ENCODE measurements around the gene PUS1.
"Not testable (repeated sequence)": the region's sequence is repeated elsewhere in the genome, so short reads cannot be mapped to it uniquely, and the experiment has no call there.

The PUS1 gene

DNA sequence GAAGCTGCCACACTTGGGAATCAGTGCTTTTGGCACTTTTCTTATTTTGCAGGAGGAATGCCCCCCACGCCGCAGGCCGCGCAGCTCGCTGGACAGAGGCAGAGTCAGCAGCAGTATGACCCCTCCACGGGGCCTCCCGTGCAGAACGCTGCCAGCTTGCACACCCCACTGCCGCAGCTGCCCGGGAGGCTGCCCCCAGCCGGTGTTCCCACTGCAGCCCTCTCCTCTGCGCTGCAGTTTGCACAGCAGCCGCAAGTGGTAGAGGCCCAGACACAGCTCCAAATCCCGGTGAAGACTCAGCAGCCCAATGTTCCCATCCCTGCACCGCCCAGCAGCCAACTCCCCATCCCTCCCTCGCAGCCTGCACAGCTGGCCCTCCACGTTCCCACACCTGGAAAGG is 53.0 kb downstream of the PUS1 start:
- H3K36me3 ChIP-seq (ENCODE audit: control insufficient read depth, insufficient read depth, low read length, severe bottlenecking) = peaks cover 52% of the 10 kb centered on the region
- no peaks in the 10 kb centered on the region for H3K27me3 ChIP-seq (replicated peaks; ENCODE audit: control insufficient read depth, insufficient read depth, low read length)
- no peaks in the 10 kb centered on the region for H3K4me1 ChIP-seq (ENCODE audit: control insufficient read depth, insufficient read depth, low read length)
- no peak overlapping the region for H3K9ac ChIP-seq (ENCODE audit: low read length)
- DNase-seq (ENCODE audit: low read depth) = no peak
- no peaks in the 10 kb centered on the region for H3K9me3 ChIP-seq (ENCODE audit: control insufficient read depth, low read length)
- H3K4me3 ChIP-seq (ENCODE audit: low read length) = no peak overlapping the region

DNA sequence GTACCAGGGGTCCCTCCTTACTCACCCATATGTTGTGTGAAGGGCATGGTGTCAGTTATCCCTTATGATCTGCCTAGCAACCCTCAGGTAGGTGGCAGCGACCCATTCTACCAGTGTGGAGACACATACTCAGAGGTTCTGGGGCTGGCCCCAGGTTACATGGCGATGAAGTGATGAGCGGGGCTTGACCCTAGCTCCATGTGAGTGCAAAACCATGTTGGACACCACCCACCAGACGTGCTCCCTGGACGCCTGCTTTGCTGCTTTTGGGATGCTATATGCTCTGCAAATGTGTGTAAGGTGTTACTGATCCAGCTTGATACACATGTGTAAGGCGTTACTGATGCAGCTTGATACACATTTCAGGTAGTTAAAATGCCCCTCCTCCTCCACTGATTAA is 54.0 kb downstream of the PUS1 start:
- peaks cover 62% of the 10 kb centered on the region for H3K36me3 ChIP-seq (ENCODE audit: control insufficient read depth, insufficient read depth, low read length, severe bottlenecking)
- no peak for DNase-seq (ENCODE audit: low read depth)
- H3K9ac ChIP-seq (ENCODE audit: low read length) = no peak overlapping the region
- H3K27me3 ChIP-seq (replicated peaks; ENCODE audit: control insufficient read depth, insufficient read depth, low read length) = no peaks in the 10 kb centered on the region
- H3K4me1 ChIP-seq (ENCODE audit: control insufficient read depth, insufficient read depth, low read length) = peaks cover 4% of the 10 kb centered on the region
- H3K9me3 ChIP-seq (ENCODE audit: control insufficient read depth, low read length) = no peaks in the 10 kb centered on the region
- H3K4me3 ChIP-seq (ENCODE audit: low read length) = no peak overlapping the region

DNA sequence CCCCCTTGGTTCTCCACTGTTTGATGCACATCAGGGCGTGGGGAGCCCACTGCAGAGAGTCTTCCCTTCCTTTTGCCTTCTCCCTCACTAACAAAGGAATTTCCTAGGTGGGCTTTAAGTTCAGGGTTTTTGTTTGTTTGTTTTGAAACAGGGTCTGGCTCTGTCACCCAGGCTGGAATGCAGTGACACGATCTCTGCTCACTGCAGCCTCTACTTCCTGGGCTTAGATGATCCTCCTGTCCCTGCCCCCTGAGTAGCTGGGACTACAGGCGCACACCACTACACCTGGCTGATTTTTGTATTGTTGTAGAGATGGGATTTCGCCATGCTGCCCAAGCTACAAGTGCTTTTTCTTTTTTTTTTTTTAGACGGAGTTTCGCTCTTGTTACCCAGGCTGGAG is 54.5 kb downstream of the PUS1 start:
- peaks cover 67% of the 10 kb centered on the region for H3K36me3 ChIP-seq (ENCODE audit: control insufficient read depth, insufficient read depth, low read length, severe bottlenecking)

DNA sequence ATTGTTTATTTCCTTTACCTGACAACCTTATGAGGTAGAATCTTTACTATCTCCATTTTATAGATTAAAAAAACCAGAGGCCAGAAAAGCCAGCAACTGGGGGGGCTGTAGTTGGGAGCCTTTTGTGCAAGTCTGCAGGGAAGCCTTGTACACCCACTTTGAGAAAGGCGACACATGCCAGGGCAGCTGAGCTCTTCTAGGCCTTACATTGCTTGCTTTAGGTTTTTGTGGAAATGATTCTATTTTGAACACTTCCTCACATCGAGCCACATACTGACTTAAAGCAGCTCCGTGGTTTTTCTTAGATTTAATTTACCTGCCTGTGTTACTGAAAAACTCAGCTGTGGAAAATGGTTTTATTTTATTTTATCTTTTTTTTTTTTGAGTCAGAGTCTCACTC is 55.3 kb downstream of the PUS1 start:
- peaks cover 71% of the 10 kb centered on the region for H3K36me3 ChIP-seq (ENCODE audit: control insufficient read depth, insufficient read depth, low read length, severe bottlenecking)
- no peaks in the 10 kb centered on the region for H3K27me3 ChIP-seq (replicated peaks; ENCODE audit: control insufficient read depth, insufficient read depth, low read length)
- peaks cover 12% of the 10 kb centered on the region for H3K4me1 ChIP-seq (ENCODE audit: control insufficient read depth, insufficient read depth, low read length)
- H3K4me3 ChIP-seq (ENCODE audit: low read length) = no peak overlapping the region
- no peak for DNase-seq (ENCODE audit: low read depth)
- H3K9ac ChIP-seq (ENCODE audit: low read length) = no peak overlapping the region
- no peaks in the 10 kb centered on the region for H3K9me3 ChIP-seq (ENCODE audit: control insufficient read depth, low read length)

More for the DNA sequence above, 54.5 kb downstream of the PUS1 start:
- no peaks in the 10 kb centered on the region for H3K9me3 ChIP-seq (ENCODE audit: control insufficient read depth, low read length)
- peaks cover 9% of the 10 kb centered on the region for H3K4me1 ChIP-seq (ENCODE audit: control insufficient read depth, insufficient read depth, low read length)
- no peak overlapping the region for H3K9ac ChIP-seq (ENCODE audit: low read length)
- H3K27me3 ChIP-seq (replicated peaks; ENCODE audit: control insufficient read depth, insufficient read depth, low read length) = no peaks in the 10 kb centered on the region
- no peak for DNase-seq (ENCODE audit: low read depth)
- no peak overlapping the region for H3K4me3 ChIP-seq (ENCODE audit: low read length)

DNA sequence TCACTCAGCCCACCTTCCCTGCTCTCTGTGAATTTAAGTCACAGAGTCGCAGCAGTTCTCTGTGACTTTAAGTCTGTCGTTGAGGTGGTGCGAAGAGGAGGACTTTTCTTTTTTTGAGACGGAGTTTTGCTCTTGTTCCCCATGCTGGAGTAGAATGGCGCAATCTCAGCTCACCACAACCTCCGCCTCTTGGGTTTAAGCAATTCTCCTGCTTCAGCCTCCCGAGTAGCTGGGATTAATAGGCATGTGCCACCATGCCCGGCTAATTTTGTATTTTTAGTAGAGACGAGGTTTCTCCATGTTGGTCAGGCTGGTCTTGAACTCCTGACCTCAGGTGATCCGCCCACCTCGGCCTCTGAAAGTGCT is 56.4 kb downstream of the PUS1 start:
- H3K27me3 ChIP-seq (replicated peaks; ENCODE audit: control insufficient read depth, insufficient read depth, low read length); H3K9ac ChIP-seq (ENCODE audit: low read length); H3K4me3 ChIP-seq (ENCODE audit: low read length); DNase-seq (ENCODE audit: low read depth); H3K9me3 ChIP-seq (ENCODE audit: control insufficient read depth, low read length): not testable (repeated sequence)
- peaks cover 76% of the 10 kb centered on the region for H3K36me3 ChIP-seq (ENCODE audit: control insufficient read depth, insufficient read depth, low read length, severe bottlenecking)
- H3K4me1 ChIP-seq (ENCODE audit: control insufficient read depth, insufficient read depth, low read length) = peaks cover 12% of the 10 kb centered on the region

DNA sequence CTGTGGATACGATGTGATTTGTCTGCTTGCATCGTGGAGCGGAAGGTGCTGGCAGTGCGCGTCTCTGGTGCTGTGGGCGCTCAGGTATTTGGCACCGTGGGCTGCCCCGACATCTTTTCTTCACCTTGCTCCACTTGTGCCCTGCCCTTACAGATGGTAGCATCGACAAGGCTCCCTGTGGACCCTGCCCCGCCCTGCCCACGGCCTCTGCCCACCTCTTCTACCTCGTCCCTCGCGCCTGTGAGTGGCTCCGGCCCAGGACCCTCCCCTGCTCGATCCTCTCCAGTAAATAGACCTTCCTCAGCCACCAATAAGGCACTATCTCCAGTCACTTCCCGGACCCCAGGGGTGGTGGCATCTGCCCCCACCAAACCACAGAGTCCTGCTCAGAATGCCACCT is 57.3 kb downstream of the PUS1 start:
- Histone ChIP-seq H3K4me1 (ENCODE audit: control insufficient read depth, insufficient read depth, low read length) (peaks cover 12% of the 10 kb centered on the region), H3K36me3 (ENCODE audit: control insufficient read depth, insufficient read depth, low read length, severe bottlenecking) (peaks cover 77% of the 10 kb centered on the region), H3K9me3 (ENCODE audit: control insufficient read depth, low read length) (no peaks in the 10 kb centered on the region), H3K27me3 (replicated peaks; ENCODE audit: control insufficient read depth, insufficient read depth, low read length) (no peaks in the 10 kb centered on the region), H3K9ac (ENCODE audit: low read length) (no peak overlapping the region), H3K4me3 (ENCODE audit: low read length) (no peak overlapping the region)
- DNase-seq (ENCODE audit: low read depth) = no peak

DNA sequence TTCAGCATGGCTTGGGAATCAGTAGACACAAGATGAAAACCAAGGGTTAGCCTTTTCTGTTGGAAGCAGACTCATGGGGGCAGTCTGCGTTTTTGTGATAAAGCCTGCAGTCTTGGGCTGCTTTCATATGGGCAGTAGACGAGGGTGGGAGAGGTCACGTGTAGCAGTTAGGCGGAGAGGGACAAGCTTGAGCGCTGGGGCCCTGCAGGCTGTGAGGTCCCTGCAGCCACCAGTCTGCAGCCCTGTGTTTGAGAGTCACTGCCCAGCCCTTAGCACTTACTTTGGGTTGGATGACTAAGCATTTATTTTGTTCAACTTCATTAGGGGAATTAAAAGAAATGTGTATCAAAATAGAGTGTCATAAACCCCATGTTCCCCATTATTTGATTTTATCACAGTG is 57.8 kb downstream of the PUS1 start:
- Histone ChIP-seq H3K36me3 (ENCODE audit: control insufficient read depth, insufficient read depth, low read length, severe bottlenecking) (peaks cover 74% of the 10 kb centered on the region), H3K9me3 (ENCODE audit: control insufficient read depth, low read length) (no peaks in the 10 kb centered on the region), H3K27me3 (replicated peaks; ENCODE audit: control insufficient read depth, insufficient read depth, low read length) (no peaks in the 10 kb centered on the region), H3K4me1 (ENCODE audit: control insufficient read depth, insufficient read depth, low read length) (peaks cover 12% of the 10 kb centered on the region), H3K4me3 (ENCODE audit: low read length) (no peak overlapping the region), H3K9ac (ENCODE audit: low read length) (no peak overlapping the region)
- no peak for DNase-seq (ENCODE audit: low read depth)

DNA sequence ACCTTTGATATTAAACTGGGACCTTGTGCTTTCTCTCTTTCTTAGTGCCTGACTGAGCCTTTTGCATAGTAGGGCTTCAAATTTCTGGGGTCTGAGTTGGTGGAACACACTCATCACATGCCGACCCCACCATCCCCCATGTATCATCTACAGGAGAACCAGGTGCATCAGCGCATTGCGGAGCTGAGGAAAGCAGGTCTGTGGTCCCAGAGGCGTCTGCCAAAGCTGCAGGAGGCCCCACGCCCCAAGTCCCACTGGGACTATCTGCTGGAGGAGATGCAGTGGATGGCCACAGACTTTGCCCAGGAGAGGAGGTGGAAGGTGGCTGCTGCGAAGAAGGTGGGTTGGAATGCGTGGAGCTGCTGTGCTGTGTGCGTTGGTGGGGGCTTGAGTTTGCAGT is 58.5 kb downstream of the PUS1 start:
- Histone ChIP-seq H3K4me3 (ENCODE audit: low read length) (no peak overlapping the region), H3K4me1 (ENCODE audit: control insufficient read depth, insufficient read depth, low read length) (peaks cover 12% of the 10 kb centered on the region), H3K9ac (ENCODE audit: low read length) (no peak overlapping the region), H3K9me3 (ENCODE audit: control insufficient read depth, low read length) (no peaks in the 10 kb centered on the region), H3K36me3 (ENCODE audit: control insufficient read depth, insufficient read depth, low read length, severe bottlenecking) (peaks cover 74% of the 10 kb centered on the region), H3K27me3 (replicated peaks; ENCODE audit: control insufficient read depth, insufficient read depth, low read length) (no peaks in the 10 kb centered on the region)
- DNase-seq (ENCODE audit: low read depth) = no peak

DNA sequence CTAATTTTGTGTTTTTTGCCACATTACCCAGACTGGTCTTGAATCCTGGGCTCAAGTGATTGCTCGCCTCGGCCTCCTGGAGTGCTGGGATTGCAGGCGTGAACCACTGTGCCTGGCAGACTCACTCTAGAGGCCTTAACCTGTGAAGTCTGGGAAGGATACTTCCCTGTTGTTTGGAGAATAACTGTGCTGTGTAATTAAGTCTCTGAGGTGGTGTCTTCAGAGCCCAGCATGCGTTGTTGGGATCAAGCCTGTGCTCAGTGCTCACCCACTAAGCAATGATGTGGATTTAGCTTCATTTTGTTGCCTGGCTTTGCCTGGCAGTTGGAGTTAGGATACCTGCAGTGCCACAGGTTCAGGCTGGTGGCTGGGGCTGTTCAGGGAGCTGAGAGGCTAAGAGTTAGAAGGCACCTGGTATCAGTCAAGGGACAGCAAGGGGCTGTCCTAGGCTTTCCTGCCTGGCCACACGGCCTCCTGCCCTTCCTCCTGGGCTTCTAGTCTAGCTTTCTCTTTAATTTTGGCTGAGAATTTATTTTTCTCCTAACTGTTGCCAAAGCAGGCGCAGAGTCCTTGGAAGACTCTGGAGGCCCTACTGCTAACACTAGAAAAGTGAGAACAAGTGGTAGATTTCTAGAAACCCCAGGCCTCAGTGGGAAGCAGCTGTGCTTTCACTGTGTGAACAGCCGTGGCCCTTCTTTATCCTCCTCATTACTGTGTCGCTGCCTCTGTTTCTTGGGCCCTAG is 59.1 kb downstream of the PUS1 start:
- Histone ChIP-seq H3K4me1 (ENCODE audit: control insufficient read depth, insufficient read depth, low read length) (peaks cover 12% of the 10 kb centered on the region), H3K36me3 (ENCODE audit: control insufficient read depth, insufficient read depth, low read length, severe bottlenecking) (peaks cover 76% of the 10 kb centered on the region), H3K4me3 (ENCODE audit: low read length) (no peak overlapping the region), H3K27me3 (replicated peaks; ENCODE audit: control insufficient read depth, insufficient read depth, low read length) (no peaks in the 10 kb centered on the region), H3K9ac (ENCODE audit: low read length) (no peak overlapping the region), H3K9me3 (ENCODE audit: control insufficient read depth, low read length) (no peaks in the 10 kb centered on the region)
- no peak for DNase-seq (ENCODE audit: low read depth)

DNA sequence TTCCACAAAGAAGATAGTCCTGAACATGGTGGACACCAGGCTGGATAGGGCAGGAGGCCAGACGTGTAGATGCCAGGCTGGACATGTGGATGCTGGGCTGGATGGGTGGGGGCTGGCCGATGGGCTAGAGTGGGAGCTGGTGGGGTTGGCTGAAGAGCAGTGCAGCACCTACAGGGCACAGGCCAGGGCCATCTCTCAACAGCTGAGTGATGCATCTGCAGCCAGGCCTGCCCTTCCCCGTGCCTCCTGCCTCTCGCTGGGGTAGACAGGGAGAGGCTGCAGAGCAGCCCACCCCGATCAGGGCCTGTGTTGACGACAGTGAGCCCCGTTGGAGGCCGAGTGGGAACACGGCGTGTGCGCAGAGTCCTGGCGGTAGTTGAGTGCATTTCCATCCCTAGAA is 59.9 kb downstream of the PUS1 start:
- H3K4me3 ChIP-seq (ENCODE audit: low read length) = no peak overlapping the region
- H3K4me1 ChIP-seq (ENCODE audit: control insufficient read depth, insufficient read depth, low read length) = peaks cover 12% of the 10 kb centered on the region
- H3K9ac ChIP-seq (ENCODE audit: low read length) = no peak overlapping the region
- H3K36me3 ChIP-seq (ENCODE audit: control insufficient read depth, insufficient read depth, low read length, severe bottlenecking) = peaks cover 80% of the 10 kb centered on the region
- no peak for DNase-seq (ENCODE audit: low read depth)
- no peaks in the 10 kb centered on the region for H3K9me3 ChIP-seq (ENCODE audit: control insufficient read depth, low read length)
- no peaks in the 10 kb centered on the region for H3K27me3 ChIP-seq (replicated peaks; ENCODE audit: control insufficient read depth, insufficient read depth, low read length)

DNA sequence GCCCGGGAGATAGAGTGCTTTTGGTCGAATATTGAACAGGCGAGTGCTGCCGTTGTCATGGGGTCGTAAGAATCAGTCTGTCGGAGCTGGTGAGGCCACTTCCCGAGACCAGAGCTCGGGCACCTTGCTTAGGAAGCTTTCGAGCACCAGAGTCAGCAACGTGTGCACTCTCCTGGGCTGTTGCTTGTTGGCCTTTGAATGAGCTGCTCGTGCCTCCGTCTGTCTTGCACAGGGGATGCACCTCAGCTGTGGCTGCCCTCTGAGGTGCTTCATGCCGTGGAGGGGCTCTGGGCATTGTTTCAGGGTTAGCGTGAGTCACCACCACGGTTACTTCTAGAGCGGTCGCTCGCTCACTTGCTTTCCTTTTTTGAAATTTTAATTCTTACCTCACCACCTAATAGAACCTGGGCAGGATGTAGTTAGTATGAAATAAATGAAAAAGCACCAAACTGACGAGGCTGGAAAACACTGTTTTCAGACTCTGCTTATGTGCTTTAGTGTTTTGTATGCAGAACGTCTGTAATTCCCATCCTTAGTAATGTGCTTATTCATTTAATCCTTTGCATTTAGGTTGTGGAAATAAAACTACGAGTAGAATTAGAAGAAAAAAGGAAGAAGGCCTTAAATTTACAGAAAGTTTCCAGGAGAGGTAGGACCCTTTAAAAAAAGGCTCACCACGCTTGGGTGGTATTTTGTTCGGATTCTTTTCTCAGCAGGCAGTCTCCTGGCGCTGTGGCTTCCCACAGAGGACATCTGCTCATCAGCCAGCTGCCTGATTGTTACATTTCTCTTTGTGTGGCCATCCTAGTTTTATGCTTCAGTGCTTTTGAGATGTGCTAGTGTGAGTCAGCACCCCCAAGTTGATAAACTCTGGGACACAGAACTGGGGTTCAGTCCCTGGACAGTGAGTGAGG is 61.2 kb downstream of the PUS1 start:
- Histone ChIP-seq H3K4me1 (ENCODE audit: control insufficient read depth, insufficient read depth, low read length) (peaks cover 12% of the 10 kb centered on the region), H3K36me3 (ENCODE audit: control insufficient read depth, insufficient read depth, low read length, severe bottlenecking) (peaks cover 88% of the 10 kb centered on the region), H3K4me3 (ENCODE audit: low read length) (no peak overlapping the region)

More for the DNA sequence above, 61.2 kb downstream of the PUS1 start:
- no peaks in the 10 kb centered on the region for H3K27me3 ChIP-seq (replicated peaks; ENCODE audit: control insufficient read depth, insufficient read depth, low read length)
- H3K9me3 ChIP-seq (ENCODE audit: control insufficient read depth, low read length) = no peaks in the 10 kb centered on the region
- no peak overlapping the region for H3K9ac ChIP-seq (ENCODE audit: low read length)
- DNase-seq (ENCODE audit: low read depth) = no peak
